ENCODE results near the gene PCSK6. TPM values are rescaled to one million over a fixed set of nuclear protein-coding genes. Genes with fewer than 3 reads are reported as not detected.

PCSK6 gene
- total and polyA plus RNA-seq, 8 donors = 2.8 to 91.5 (median 17.8) TPM

DNA sequence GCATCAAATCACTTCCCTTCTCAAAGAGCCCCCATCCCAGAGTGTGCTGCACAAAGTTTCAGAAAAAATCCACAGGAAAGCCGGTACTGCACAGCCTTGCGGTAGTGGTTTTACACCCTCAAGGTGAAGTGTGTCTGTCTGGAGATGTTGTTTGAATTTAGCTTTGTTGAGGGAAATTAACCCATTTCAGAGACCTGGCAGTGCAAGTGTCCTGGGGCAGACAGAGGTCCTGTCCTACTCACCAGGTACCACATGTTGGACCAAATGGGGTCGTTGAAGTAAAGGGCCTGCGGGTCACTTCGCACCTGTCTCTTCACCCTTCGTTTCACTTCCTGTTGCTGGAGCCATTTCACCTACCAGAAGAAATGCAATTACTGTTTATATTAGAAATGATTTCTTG lies 57.8 kb downstream of the PCSK6 start:
- WGBS, 5 donors = 85 to 95% (median 91%) methylated on average over 6 of the region's 6 CpGs
- no peak for DNase-seq
- Histone ChIP-seq H3K27ac (no peak overlapping the region), H3K4me3 (no peak overlapping the region), H3K36me3 (peaks cover 0 to 39% (median 14%) of the 10 kb centered on the region in 4 donors), H3K4me1 (peaks cover 0 to 9% (median 0%) of the 10 kb centered on the region in 4 donors), H3K9me3 (no peaks in the 10 kb centered on the region), H3K27me3 (peaks cover 0 to under 1% (median 0%) of the 10 kb centered on the region in 3 donors)
- intact Hi-C loops (cut with DNase I; ENCODE audit: low total_unique reads) = no loop called here
- no peak for TF ChIP-seq EP300 (IDR thresholded peaks at IDR 0.05)
- TF ChIP-seq POLR2AphosphoS5 (IDR thresholded peaks at IDR 0.05) = no peak
- no peak for TF ChIP-seq POLR2A (IDR thresholded peaks at IDR 0.05)
- TF ChIP-seq, protein P1, sequence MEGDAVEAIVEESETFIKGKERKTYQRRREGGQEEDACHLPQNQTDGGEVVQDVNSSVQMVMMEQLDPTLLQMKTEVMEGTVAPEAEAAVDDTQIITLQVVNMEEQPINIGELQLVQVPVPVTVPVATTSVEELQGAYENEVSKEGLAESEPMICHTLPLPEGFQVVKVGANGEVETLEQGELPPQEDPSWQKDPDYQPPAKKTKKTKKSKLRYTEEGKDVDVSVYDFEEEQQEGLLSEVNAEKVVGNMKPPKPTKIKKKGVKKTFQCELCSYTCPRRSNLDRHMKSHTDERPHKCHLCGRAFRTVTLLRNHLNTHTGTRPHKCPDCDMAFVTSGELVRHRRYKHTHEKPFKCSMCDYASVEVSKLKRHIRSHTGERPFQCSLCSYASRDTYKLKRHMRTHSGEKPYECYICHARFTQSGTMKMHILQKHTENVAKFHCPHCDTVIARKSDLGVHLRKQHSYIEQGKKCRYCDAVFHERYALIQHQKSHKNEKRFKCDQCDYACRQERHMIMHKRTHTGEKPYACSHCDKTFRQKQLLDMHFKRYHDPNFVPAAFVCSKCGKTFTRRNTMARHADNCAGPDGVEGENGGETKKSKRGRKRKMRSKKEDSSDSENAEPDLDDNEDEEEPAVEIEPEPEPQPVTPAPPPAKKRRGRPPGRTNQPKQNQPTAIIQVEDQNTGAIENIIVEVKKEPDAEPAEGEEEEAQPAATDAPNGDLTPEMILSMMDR (IDR thresholded peaks at IDR 0.05) = no peak

DNA sequence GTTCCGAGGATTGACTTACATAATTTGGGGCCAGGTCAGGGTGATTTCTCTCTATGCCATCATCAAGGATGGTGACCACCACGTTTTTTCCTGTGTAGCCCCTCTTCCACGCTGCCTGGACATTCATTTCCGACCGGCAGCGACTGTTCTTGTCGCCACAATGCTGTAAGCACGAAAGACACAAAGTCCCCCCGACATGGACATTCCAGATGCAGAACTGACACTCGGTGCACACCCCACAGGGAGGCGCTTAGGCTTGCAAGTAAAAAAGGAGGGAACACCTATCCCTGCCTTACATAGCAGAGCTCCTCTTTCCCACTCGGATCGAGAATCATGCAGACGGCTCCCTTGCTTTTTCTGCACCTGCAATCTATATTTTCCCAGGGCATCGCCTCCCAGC lies 58.2 kb downstream of the PCSK6 start:
- Histone ChIP-seq H3K4me1 (peaks cover 0 to 9% (median 0%) of the 10 kb centered on the region in 4 donors), H3K9me3 (no peaks in the 10 kb centered on the region), H3K27me3 (peaks cover 0 to 4% (median 0%) of the 10 kb centered on the region in 3 donors), H3K4me3 (no peak overlapping the region), H3K27ac (no peak overlapping the region), H3K36me3 (peaks cover 0 to 44% (median 16%) of the 10 kb centered on the region in 4 donors)
- intact Hi-C loops (cut with DNase I; ENCODE audit: low total_unique reads) = no loop called here
- DNase-seq = peak in 1 of 2 donors; percentile 11
- TF ChIP-seq EP300 (IDR thresholded peaks at IDR 0.05) (no peak), POLR2A (IDR thresholded peaks at IDR 0.05) (no peak), POLR2AphosphoS5 (IDR thresholded peaks at IDR 0.05) (no peak)
- TF ChIP-seq, protein P1 (IDR thresholded peaks at IDR 0.05) = no peak
- WGBS, 5 donors = 77 to 88% (median 86%) methylated on average over 15 of the region's 15 CpGs

DNA sequence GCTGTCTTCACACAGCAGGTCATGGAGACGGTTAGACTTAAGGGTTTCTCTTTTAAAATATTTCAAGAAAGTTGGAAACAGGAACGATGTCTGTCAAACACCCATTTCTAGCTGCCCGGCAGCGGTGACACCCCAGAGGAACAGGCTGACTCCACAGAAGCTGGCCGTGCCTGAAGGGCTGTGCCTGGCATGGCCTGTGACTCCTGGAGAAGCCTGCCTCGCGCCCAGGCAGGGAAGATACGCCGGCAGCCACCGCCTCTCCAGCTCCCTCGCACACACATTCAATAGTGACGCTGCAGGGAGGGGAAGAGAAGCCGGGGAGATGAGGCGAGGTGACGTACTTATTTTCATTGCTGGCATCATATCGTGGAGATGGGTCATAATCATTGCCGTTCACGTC lies 59.9 kb downstream of the PCSK6 start:
- Histone ChIP-seq H3K4me1 (peaks cover 0 to 9% (median 0%) of the 10 kb centered on the region in 4 donors), H3K27ac (no peak overlapping the region), H3K4me3 (no peak overlapping the region), H3K9me3 (no peaks in the 10 kb centered on the region), H3K36me3 (peaks cover 0 to 51% (median 16%) of the 10 kb centered on the region in 4 donors), H3K27me3 (peaks cover 0 to 4% (median 0%) of the 10 kb centered on the region in 3 donors)
- no peak for TF ChIP-seq POLR2A (IDR thresholded peaks at IDR 0.05)
- no peak for TF ChIP-seq POLR2AphosphoS5 (IDR thresholded peaks at IDR 0.05)
- TF ChIP-seq EP300 (IDR thresholded peaks at IDR 0.05) = no peak
- TF ChIP-seq, protein P1 (IDR thresholded peaks at IDR 0.05) = no peak
- WGBS, 5 donors = 89 to 93% (median 90%) methylated on average over 18 of the region's 18 CpGs
- intact Hi-C loops (cut with DNase I; ENCODE audit: low total_unique reads) = no loop called here
- peak in 1 of 2 donors; percentile 23 for DNase-seq

DNA sequence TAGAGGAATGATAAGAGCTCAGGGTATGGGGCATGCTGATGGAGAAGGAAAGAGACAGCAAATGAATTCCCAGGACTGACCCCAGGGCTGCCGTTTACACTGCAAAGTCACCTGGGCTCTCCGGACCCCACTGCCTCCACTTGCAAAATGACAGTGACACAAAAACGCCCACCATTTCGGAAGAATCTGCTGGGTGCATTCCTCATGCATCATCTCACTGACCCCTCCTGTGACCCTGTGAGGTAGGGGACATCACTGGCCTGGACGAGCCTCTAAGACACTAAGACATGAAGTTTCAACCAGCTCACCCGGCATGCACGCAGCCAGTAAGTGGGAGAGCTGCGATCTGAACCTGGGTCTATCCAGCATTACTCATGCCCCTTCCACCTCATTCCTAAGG lies 60.3 kb downstream of the PCSK6 start:
- no peak overlapping the region for H3K27ac ChIP-seq
- 85 to 89% (median 86%) methylated on average over 8 of the region's 8 CpGs for WGBS, 5 donors
- H3K4me1 ChIP-seq = peaks cover 0 to 9% (median 0%) of the 10 kb centered on the region in 4 donors
- intact Hi-C loops (cut with DNase I; ENCODE audit: low total_unique reads) = no loop called here
- H3K36me3 ChIP-seq = peaks cover 0 to 51% (median 16%) of the 10 kb centered on the region in 4 donors
- peaks cover 0 to 4% (median 0%) of the 10 kb centered on the region in 3 donors for H3K27me3 ChIP-seq
- TF ChIP-seq EP300 (IDR thresholded peaks at IDR 0.05) = no peak
- TF ChIP-seq POLR2A (IDR thresholded peaks at IDR 0.05) = no peak
- no peak for TF ChIP-seq POLR2AphosphoS5 (IDR thresholded peaks at IDR 0.05)
- TF ChIP-seq, protein P1 (IDR thresholded peaks at IDR 0.05) = no peak
- no peak for DNase-seq
- H3K9me3 ChIP-seq = no peaks in the 10 kb centered on the region
- H3K4me3 ChIP-seq = no peak overlapping the region

Data from stomach (tissue), 9 donors.